ENCODE results near the gene KYAT1. TPM values are rescaled to one million over a fixed set of nuclear protein-coding genes. Genes with fewer than 3 reads are reported as not detected.

KYAT1 gene
- total RNA-seq, 1 experiment from 2014 or later = 14.6 TPM

DNA sequence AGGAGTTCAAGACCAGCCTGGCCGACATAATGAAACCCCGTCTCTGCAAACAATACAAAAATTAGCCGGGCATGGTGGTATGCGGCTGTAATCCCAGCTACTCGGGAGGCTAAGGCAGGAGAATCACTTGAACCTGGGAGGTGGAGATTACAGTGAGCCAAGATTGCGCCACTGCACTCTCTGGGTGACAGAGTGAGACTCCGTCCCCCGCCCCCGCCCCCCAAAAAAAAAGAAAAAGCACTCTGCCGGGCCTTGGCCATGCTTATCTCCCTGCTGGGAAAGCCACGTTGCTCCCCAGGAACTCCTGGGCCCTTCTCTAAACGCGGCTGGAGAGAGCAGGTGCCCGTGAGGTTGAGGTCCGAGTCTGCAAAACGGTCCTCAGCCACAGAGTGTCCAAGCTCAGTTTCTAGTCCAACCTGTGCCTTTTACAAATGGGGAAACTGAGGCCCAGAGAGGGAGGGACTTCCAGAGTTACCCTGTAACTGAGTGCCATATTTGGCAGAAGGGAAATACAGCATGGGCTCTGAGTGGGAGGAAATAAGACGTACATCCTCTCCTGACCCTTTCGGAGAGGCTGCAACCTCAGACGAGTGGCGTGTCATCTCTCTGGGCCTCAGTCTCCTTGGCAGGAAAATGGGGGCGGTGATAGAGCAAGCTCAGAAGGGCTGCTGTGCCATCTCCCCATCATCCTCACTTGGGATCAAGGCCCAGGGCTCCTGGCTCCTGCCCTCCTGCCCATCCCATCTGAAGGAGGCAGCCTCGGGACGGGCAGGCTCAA, 32.4 kb upstream of the KYAT1 start:
- Histone ChIP-seq H2BK12ac (ENCODE audit: insufficient read length, low read depth, low read length) (no peak overlapping the region), H2BK15ac (ENCODE audit: low read depth, low read length) (no peak overlapping the region), H3K79me1 (ENCODE audit: insufficient read depth, low read depth, low read length, poor library complexity, severe bottlenecking) (peaks cover 7% of the 10 kb centered on the region), H3K4me2 (ENCODE audit: insufficient read depth, insufficient read length, low read length) (no peak overlapping the region), H3K9ac (ENCODE audit: extremely low read depth, insufficient read length, low read length) (no peak overlapping the region), H3K23me2 (ENCODE audit: insufficient read length, low read depth, low read length, poor library complexity, severe bottlenecking) (no peaks in the 10 kb centered on the region), H2BK20ac (ENCODE audit: low read depth, low read length, poor library complexity, severe bottlenecking) (no peak overlapping the region), H3K14ac (ENCODE audit: insufficient read depth, low read length) (no peak overlapping the region), H3K27me3 (ENCODE audit: insufficient read depth, low read length) (no peaks in the 10 kb centered on the region), H4K91ac (ENCODE audit: insufficient read length, low read depth, low read length) (no peak overlapping the region), H2AFZ (ENCODE audit: low read length) (no peak overlapping the region), H3K9me3 (ENCODE audit: control insufficient read depth, low read depth, low read length) (no peaks in the 10 kb centered on the region), H3K56ac (ENCODE audit: insufficient read length, low read depth, low read length) (no peak overlapping the region), H2BK120ac (ENCODE audit: low read depth, low read length, poor library complexity, severe bottlenecking) (no peak overlapping the region), H4K20me1 (ENCODE audit: control insufficient read depth, insufficient read depth, insufficient read length) (peaks cover 3% of the 10 kb centered on the region), H3K18ac (ENCODE audit: insufficient read length, low read depth, low read length) (no peak overlapping the region), H3T11ph (ENCODE audit: low read length) (no peak overlapping the region), H3K27ac (ENCODE audit: insufficient read length, low read depth, low read length) (no peak overlapping the region), H3K79me2 (ENCODE audit: insufficient read depth, low read length) (peaks cover 2% of the 10 kb centered on the region; the same call in 1 of the 2 replicates), H2AK5ac (ENCODE audit: insufficient read length, low read length) (no peak overlapping the region), H4K8ac (replicated peaks; ENCODE audit: insufficient read length, low read depth, low read length) (no peak overlapping the region), H2BK5ac (ENCODE audit: insufficient read length, low read length) (no peak overlapping the region), H3K4ac (ENCODE audit: low read depth, low read length) (no peak overlapping the region), H3K23ac (ENCODE audit: insufficient read length, low read depth, low read length) (no peak overlapping the region), H4K5ac (ENCODE audit: insufficient read length, low read depth, low read length) (no peak overlapping the region), H3K4me1 (ENCODE audit: insufficient read depth, low read length) (peaks cover 5% of the 10 kb centered on the region; the same call in 1 of the 2 replicates)
- H3K4me1 Mint-ChIP-seq = peaks cover 32 to 33% of the 10 kb centered on the region in 2 experiments
- DNase-seq = no peak
- peak overlapping the region in 2 of 3 experiments; percentile 67 to 94; a peak in 1 of 7 replicates for H3K27ac Mint-ChIP-seq
- H3K9me3 Mint-ChIP-seq = no peaks in the 10 kb centered on the region
- H3K36me3 Mint-ChIP-seq (ENCODE audit: insufficient read depth in 1 of 3, low read depth in 3 of 3) = peaks cover 36 to 75% (median 53%) of the 10 kb centered on the region in 3 experiments
- WGBS (ENCODE audit: extremely low coverage, insufficient read length, low lambda C conversion rate) = no CpG with 5 or more reads among the region's 23 CpGs
- TF ChIP-seq CTCF (conservative IDR thresholded peaks at IDR 0.05) = no peak
- H3K27me3 Mint-ChIP-seq (ENCODE audit: low read depth) = no peaks in the 10 kb centered on the region
- H3K4me3 Mint-ChIP-seq = no peak overlapping the region
